Endothelial cell (in vitro differentiated cells): ENCODE data around the gene MMEL1. TPM values are rescaled to one million over a fixed set of nuclear protein-coding genes. Genes with fewer than 3 reads are reported as not detected.

Source experiments
- DNase-seq: peaks from one replicate; pipeline ENCODE4 v3.0.0; 2021; ENCODE audit warnings: low spot score
- H3K27ac Mint-ChIP-seq: one replicate; pipeline ENCODE4 v1.8.0; 2021; ENCODE audit warnings: mixed read lengths, inconsistent platforms; ENCODE audit not compliant: unreplicated experiment
- H3K27me3 Mint-ChIP-seq: one replicate; pipeline ENCODE4 v1.8.0; 2021; ENCODE audit warnings: mild to moderate bottlenecking, moderate library complexity, mixed read lengths, inconsistent platforms; ENCODE audit not compliant: unreplicated experiment
- H3K36me3 Mint-ChIP-seq: one replicate; pipeline ENCODE4 v1.8.0; 2021; ENCODE audit warnings: mild to moderate bottlenecking, low read depth, mixed read lengths, inconsistent platforms; ENCODE audit not compliant: unreplicated experiment
- H3K4me1 Mint-ChIP-seq: one replicate; pipeline ENCODE4 v1.8.0; 2021; ENCODE audit warnings: mild to moderate bottlenecking, mixed read lengths, inconsistent platforms; ENCODE audit not compliant: unreplicated experiment
- H3K4me3 Mint-ChIP-seq: one replicate; pipeline ENCODE4 v1.8.0; 2021; ENCODE audit warnings: mild to moderate bottlenecking, mixed read lengths, inconsistent platforms; ENCODE audit not compliant: unreplicated experiment
- H3K9me3 Mint-ChIP-seq: one replicate; pipeline ENCODE4 v1.8.0; 2021; ENCODE audit warnings: mixed read lengths, inconsistent platforms; ENCODE audit not compliant: unreplicated experiment
- CTCF ChIP-seq: fragments of 200-600 bp; sonication (generic); IDR thresholded peaks from one replicate; pipeline ENCODE4 v1.5.0; 2021; ENCODE audit warnings: antibody characterized with exemption; ENCODE audit not compliant: unreplicated experiment
- total RNA-seq: library from RNA; stranded (reverse); fragmentation: NEBNext Ultra II Directional; extraction: Animal tissue kit (Norgen Biotek cat#: 25700); gene quantifications from one replicate; pipeline ENCODE4 v1.2.1, GENCODE V29; 2021; ENCODE audit not compliant: unreplicated experiment

The MMEL1 gene
- total RNA-seq, 1 donor from 2014 or later: not detected

GRCh38 chr1:2607641-2608091, 25.1 kb downstream of the MMEL1 start:
- TF ChIP-seq CTCF: no peak
- Mint-ChIP-seq H3K9me3 (no peaks in the 10 kb centered on the region), H3K4me1 (no peaks in the 10 kb centered on the region), H3K27me3 (peaks cover 8% of the 10 kb centered on the region), H3K27ac (no peak overlapping the region), H3K4me3 (no peak overlapping the region), H3K36me3 (no peaks in the 10 kb centered on the region)
- DNase-seq: no peak

GRCh38 chr1:2606881-2607621, 25.8 kb downstream of the MMEL1 start:
- Mint-ChIP-seq H3K27ac (no peak overlapping the region), H3K27me3 (peaks cover 6% of the 10 kb centered on the region), H3K36me3 (no peaks in the 10 kb centered on the region), H3K4me3 (no peak overlapping the region), H3K4me1 (no peaks in the 10 kb centered on the region), H3K9me3 (no peaks in the 10 kb centered on the region)
- no peak for TF ChIP-seq CTCF
- DNase-seq: no peak

- Mint-ChIP-seq H3K36me3 (no peaks in the 10 kb centered on the region), H3K27me3 (peaks cover 6% of the 10 kb centered on the region), H3K4me3 (no peak overlapping the region), H3K27ac (no peak overlapping the region), H3K9me3 (no peaks in the 10 kb centered on the region), H3K4me1 (no peaks in the 10 kb centered on the region)
- no peak for TF ChIP-seq CTCF
- no peak for DNase-seq
Observed at GRCh38 chr1:2606396-2606880, 26.4 kb downstream of the MMEL1 start.

- Mint-ChIP-seq H3K27me3 (peaks cover 5% of the 10 kb centered on the region), H3K36me3 (no peaks in the 10 kb centered on the region), H3K4me3 (no peak overlapping the region), H3K4me1 (no peaks in the 10 kb centered on the region), H3K9me3 (no peaks in the 10 kb centered on the region), H3K27ac (no peak overlapping the region)
- TF ChIP-seq CTCF: no peak
- no peak for DNase-seq
Observed at GRCh38 chr1:2605509-2606395, 27.1 kb downstream of the MMEL1 start.
